GM23338 (cell line): ENCODE data around the gene TRAPPC10. TPM values are rescaled to one million over a fixed set of nuclear protein-coding genes. Genes with fewer than 3 reads are reported as not detected.

Source experiments
- ATAC-seq: fragments of 200-7000 bp; cut with Tn5 transposase; 3 replicates; pipeline ENCODE4 v1.9.1; 2020
- DNase-seq: peaks from one replicate; pipeline ENCODE4 v3.0.0-alpha.2; 2015; ENCODE audit warnings: low spot score
- H2AFZ ChIP-seq: fragments of 200-600 bp; sonication (generic); 2 replicates; pipeline ENCODE4 v1.8.0; 2016; ENCODE audit warnings: antibody characterized with exemption, mild to moderate bottlenecking, moderate library complexity
- H3F3A ChIP-seq: fragments of 200-600 bp; sonication (generic); replicated peaks from 2 replicates; pipeline ENCODE4 v1.8.0; 2017; ENCODE audit warnings: antibody characterized with exemption, mixed run types, low read depth
- H3K27ac ChIP-seq: fragments of 200-600 bp; sonication (generic); 2 replicates; pipeline ENCODE4 v1.6.1; 2016; ENCODE audit warnings: low read depth
- H3K27me3 ChIP-seq: fragments of 200-600 bp; sonication (generic); 2 replicates; pipeline ENCODE4 v1.8.0; 2016; ENCODE audit warnings: mild to moderate bottlenecking, mixed run types, moderate library complexity; ENCODE audit not compliant: insufficient read depth
- H3K36me3 ChIP-seq: fragments of 200-600 bp; sonication (generic); 2 replicates; pipeline ENCODE4 v1.8.0; 2016; ENCODE audit warnings: mild to moderate bottlenecking; ENCODE audit not compliant: insufficient read depth
- H3K4me1 ChIP-seq: fragments of 200-600 bp; sonication (generic); 2 replicates; pipeline ENCODE4 v1.8.0; 2016; ENCODE audit warnings: mild to moderate bottlenecking, moderate library complexity; ENCODE audit not compliant: insufficient read depth
- H3K4me2 ChIP-seq: fragments of 200-600 bp; sonication (generic); 2 replicates; pipeline ENCODE4 v1.7.1; 2017; ENCODE audit warnings: mixed run types
- H3K4me3 ChIP-seq: fragments of 200-600 bp; sonication (generic); 2 replicates; pipeline ENCODE4 v1.6.1; 2016; ENCODE audit warnings: mixed run types
- H3K79me2 ChIP-seq: fragments of 200-600 bp; sonication (generic); replicated peaks from 2 replicates; pipeline ENCODE4 v1.8.0; 2017; ENCODE audit warnings: mild to moderate bottlenecking; ENCODE audit not compliant: insufficient read depth
- H3K9me2 ChIP-seq: fragments of 200-600 bp; sonication (generic); 2 replicates; pipeline ENCODE4 v1.8.0; 2017; ENCODE audit not compliant: insufficient read depth
- H4K20me1 ChIP-seq: fragments of 200-600 bp; sonication (generic); replicated peaks from 2 replicates; pipeline ENCODE4 v1.8.0; 2017; ENCODE audit warnings: mild to moderate bottlenecking; ENCODE audit not compliant: insufficient read depth
- H3K27ac Mint-ChIP-seq: 2 replicates; pipeline ENCODE4 v1.8.0; 2020; ENCODE audit warnings: inconsistent platforms, mild to moderate bottlenecking, moderate library complexity, mixed read lengths
- H3K27me3 Mint-ChIP-seq: 3 replicates; pipeline ENCODE4 v1.8.0; 2022; ENCODE audit warnings: low read depth, mild to moderate bottlenecking, moderate library complexity, mixed read lengths, inconsistent platforms; ENCODE audit not compliant: insufficient read depth, poor library complexity
- H3K36me3 Mint-ChIP-seq: 3 replicates; pipeline ENCODE4 v1.8.0; 2021; ENCODE audit warnings: low read depth, mild to moderate bottlenecking, inconsistent platforms, moderate library complexity, mixed read lengths
- H3K4me1 Mint-ChIP-seq: 3 replicates; pipeline ENCODE4 v1.8.0; 2020; ENCODE audit warnings: mild to moderate bottlenecking, inconsistent platforms, mixed read lengths
- H3K4me3 Mint-ChIP-seq: 3 replicates; pipeline ENCODE4 v1.8.0; 2021; ENCODE audit warnings: moderate library complexity, mild to moderate bottlenecking, inconsistent platforms, mixed read lengths
- H3K9me3 Mint-ChIP-seq: 3 replicates; pipeline ENCODE4 v1.8.0; 2020; ENCODE audit warnings: moderate library complexity, mild to moderate bottlenecking, inconsistent platforms, mixed read lengths
- ETS1 ChIP-seq: IDR thresholded peaks from 2 replicates; pipeline ENCODE4 v1.6.1; 2016; ENCODE audit warnings: antibody characterized with exemption
- EZH2 ChIP-seq: fragments of 200-600 bp; sonication (generic); IDR thresholded peaks from one replicate; pipeline ENCODE4 v1.8.0; 2017; ENCODE audit warnings: antibody characterized with exemption, mild to moderate bottlenecking, low read depth; ENCODE audit not compliant: unreplicated experiment
- EZH2phosphoT487 ChIP-seq: fragments of 200-600 bp; sonication (generic); IDR thresholded peaks from one replicate; pipeline ENCODE4 v1.8.1; 2018; ENCODE audit warnings: antibody characterized with exemption; ENCODE audit not compliant: unreplicated experiment
- NANOG ChIP-seq: IDR thresholded peaks from 2 replicates; pipeline ENCODE4 v1.6.1; 2016; ENCODE audit warnings: antibody characterized with exemption, borderline replicate concordance
- POLR2AphosphoS5 ChIP-seq: IDR thresholded peaks from 2 replicates; pipeline ENCODE4 v1.6.1; 2016; ENCODE audit warnings: antibody characterized with exemption, low read depth
- ZNF462 ChIP-seq: fragments of 250-450 bp; sonication (Bioruptor Pico); IDR thresholded peaks from 2 replicates; pipeline ENCODE4 v1.5.0; 2020; ENCODE audit warnings: mild to moderate bottlenecking, moderate library complexity
- polyA plus RNA-seq: library from polyadenylated mRNA; unstranded; fragments of >200 nt; fragmentation: Nextera tagmentation; extraction: Ambion mirVana; gene quantifications from 2 replicates; pipeline ENCODE4 v1.2.1, GENCODE V29; 2016
- total RNA-seq: library from RNA; depleted of rRNA; stranded (reverse); fragments of >200 nt; shearing (Covaris generic); gene quantifications from 2 replicates; pipeline ENCODE4 v1.2.3, GENCODE V29; 2014

The TRAPPC10 gene
- total and polyA plus RNA-seq, 2 experiments from 2014 or later = 14.0 to 27.1 TPM

GRCh38 chr21:43987509-43987908, 24.6 kb upstream of the TRAPPC10 start (continued):
- no peak for TF ChIP-seq EZH2phosphoT487
- no peak for TF ChIP-seq NANOG
- TF ChIP-seq ZNF462 (CRISPR knock-in tag) = no peak
- no peak for TF ChIP-seq EZH2

GRCh38 chr21:43988016-43988415, 24.1 kb upstream of the TRAPPC10 start:
- Histone ChIP-seq H3F3A (peaks cover 10% of the 10 kb centered on the region; the same call in 1 of the 2 replicates), H3K4me2 (no peak overlapping the region), H3K27ac (no peak overlapping the region), H3K4me1 (no peaks in the 10 kb centered on the region; the same call in 1 of the 2 replicates), H3K79me2 (no peaks in the 10 kb centered on the region), H3K27me3 (no peaks in the 10 kb centered on the region), H4K20me1 (no peaks in the 10 kb centered on the region), H3K36me3 (no peaks in the 10 kb centered on the region), H2AFZ (no peak overlapping the region), H3K4me3 (no peak overlapping the region), H3K9me2 (no peaks in the 10 kb centered on the region)
- peaks cover 22% of the 10 kb centered on the region for H3K4me1 Mint-ChIP-seq
- ATAC-seq (no peak), DNase-seq (no peak)
- no peak for TF ChIP-seq POLR2AphosphoS5
- no peak for TF ChIP-seq ETS1
- H3K9me3 Mint-ChIP-seq = no peaks in the 10 kb centered on the region
- H3K36me3 Mint-ChIP-seq = no peaks in the 10 kb centered on the region
- H3K4me3 Mint-ChIP-seq = no peak overlapping the region
- H3K27ac Mint-ChIP-seq = no peak overlapping the region
- H3K27me3 Mint-ChIP-seq = peaks cover 7% of the 10 kb centered on the region
